NCI-H2227 (cell line): ENCODE measurements around the gene TTC12.

Source experiments
- DNase-seq: peaks from one replicate; lab custom pipeline; 2025; ENCODE audit not compliant: unreplicated experiment; lab: John Stamatoyannopoulos, UW

TTC12 gene

DNA sequence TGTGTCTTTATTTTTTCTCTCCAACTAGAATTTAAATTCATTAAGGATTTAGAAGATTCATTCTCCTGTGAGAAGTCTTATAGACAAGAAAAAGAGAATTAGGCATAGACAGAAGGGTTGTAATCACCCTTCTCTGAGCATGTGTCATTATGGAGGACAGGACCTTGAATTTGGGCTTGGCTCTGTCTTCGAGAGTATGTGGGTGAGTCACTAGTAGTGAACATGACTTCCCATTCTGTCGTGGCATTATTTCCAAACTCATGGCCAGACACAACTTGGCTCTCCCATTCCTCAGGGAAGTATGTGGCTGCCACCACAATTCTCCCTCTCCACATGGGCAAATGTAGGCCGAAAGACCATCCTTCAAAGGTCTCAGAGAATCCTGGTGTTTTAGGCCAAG lies 58.9 kb downstream of the TTC12 start:
- no peak for DNase-seq

DNA sequence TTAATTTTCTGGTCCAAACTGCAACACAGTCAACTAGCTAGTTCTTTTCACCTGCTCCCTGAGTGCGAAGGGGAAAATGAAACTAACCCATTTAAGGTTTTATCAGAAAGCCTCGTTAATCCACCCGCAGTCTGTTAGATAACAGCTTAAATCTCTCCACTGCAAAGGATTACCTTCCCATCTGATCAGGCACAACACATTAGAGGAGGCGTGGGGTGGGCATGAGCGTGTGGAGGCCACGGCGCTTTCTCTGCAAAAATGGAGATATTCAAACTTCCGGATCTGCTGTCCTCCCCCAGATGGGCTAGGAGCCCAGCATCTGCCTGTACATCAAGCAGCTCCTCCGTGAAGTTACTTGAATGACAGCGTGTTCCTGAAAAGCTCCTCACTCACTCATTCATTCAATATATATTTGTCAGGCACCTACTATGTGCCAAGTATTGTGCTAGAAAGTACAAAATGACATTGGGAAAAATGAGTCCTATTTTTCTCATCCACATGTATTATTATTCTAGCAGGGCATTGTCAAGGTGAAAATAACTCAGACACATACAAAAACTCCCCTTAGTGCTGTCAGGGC lies 59.7 kb downstream of the TTC12 start:
- no peak for DNase-seq

DNA sequence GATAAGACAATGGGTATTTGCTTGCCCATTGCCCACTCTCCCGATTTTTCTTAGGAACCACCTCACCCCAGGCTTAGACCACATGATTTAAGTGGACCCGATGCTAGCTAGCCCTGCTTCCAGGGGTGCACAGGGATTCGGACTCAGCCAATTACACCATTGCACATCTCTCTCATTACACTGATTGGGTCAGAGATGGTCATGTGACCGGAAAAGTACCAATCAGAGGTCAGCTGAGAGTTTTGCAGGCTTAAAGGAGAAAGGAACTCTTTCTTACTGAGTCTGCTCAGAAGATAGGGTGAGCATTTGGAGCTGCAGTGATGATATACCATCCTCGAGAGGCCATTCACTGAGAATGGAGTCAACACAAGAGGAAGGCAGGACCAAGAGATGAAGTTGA lies 61.0 kb downstream of the TTC12 start:
- DNase-seq = no peak

DNA sequence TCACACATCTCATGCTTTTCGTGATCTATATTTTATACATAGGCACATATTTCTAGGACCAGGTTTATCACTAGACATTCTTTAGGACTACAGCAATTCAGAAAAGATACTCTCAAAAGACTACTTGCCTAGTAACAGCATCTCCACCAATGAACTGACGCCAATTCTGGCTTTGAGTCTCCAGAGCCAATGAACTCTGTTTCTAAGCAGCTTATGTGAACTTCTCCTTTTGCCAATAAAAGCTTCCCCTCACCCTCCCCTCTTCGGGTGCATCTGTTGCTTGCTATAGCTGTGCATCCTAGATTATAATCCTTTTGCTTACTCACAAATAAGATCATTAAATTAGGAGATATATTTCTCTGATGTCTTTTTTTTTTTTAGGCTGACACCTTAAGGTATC lies 61.8 kb downstream of the TTC12 start:
- no peak for DNase-seq

DNA sequence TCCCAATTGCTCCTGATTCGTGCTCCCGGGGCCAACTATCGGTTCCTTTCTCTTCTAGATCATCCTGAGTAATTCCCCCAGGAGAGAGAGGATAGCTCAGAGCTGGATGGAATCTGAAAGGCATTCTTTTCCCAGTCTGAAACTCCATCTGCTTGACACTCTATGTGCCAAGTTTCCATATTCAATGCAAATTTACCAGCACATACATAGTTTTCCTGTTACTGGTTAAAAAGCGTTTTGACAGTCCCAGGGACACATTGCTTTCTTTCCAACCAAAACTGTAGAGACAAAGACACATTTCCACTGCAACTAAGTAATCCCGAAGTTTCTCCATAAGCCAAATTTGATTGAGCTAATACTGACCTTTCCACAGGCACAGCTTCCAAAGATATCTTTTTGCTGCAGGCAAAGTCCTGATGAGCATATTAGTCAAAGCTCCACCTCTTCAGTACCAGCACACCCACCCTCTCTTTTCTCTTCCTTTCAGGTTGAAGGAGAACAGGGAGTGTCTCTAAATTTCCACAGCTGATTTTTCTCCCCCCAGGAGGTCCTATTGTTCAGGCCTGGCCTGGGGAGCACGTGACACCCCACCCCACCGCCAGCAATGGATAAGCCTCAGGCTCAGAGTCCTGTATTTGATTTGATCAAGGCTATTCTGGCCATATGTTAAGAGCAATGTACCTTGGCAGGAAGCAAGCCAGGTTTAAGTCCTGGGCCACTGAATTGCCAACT lies 63.5 kb downstream of the TTC12 start:
- DNase-seq = no peak

DNA sequence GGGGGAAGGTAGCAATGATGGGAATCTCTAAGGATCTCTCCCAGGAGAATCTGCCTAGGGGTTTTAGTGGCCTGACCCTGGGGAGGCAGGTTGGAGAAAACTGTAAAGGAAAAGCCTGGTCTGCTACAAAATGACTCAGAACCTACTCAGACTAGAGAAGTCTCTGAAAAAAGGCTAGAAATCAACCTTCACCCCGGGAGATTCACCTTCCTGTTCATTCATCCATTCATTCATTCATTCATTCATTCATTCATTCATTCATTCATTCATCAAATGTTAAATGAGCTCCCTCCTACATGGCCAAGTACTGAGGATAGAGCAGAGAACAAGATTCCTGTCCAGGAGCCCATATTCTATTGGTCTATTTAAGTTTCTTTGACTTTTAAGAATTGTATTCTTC lies 64.3 kb downstream of the TTC12 start:
- DNase-seq = no peak

DNA sequence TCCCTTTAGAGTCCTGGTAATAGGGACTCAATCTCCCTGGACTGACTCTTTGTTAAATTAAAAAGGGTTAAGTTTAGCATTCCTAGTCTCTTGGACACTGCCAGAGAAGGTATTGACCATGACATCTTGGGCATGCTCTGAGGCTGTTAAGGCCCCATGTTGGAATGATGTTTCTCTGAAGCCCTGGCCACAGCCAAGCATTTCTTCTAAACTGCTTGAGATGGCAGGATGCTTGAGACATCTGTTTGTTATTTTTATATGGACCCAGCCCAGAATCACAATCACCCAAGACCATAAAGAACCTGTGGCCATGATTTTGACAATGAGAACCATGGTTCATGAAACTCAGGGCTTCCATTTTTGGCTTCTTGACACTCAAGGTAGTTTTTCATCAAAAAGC lies 67.7 kb downstream of the TTC12 start:
- no peak for DNase-seq

DNA sequence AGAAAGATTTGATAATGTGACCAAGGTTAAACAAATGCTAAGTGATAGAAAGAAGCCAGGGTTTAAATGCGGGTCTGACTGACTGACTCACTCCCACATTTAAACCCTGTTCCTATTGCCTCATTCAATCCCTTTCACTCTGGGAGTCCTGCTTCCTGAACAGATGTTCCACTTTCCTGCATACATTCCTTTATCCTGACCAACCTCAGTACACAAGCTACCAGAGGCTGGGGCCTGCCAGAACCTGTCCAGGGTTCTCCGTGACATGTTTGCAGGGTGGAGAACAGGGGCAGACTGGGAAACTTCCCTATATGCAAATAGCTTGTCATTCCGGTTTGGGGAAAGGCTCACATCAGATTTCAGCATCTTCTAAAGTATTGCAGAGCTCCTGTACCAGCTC lies 70.2 kb downstream of the TTC12 start:
- no peak for DNase-seq

DNA sequence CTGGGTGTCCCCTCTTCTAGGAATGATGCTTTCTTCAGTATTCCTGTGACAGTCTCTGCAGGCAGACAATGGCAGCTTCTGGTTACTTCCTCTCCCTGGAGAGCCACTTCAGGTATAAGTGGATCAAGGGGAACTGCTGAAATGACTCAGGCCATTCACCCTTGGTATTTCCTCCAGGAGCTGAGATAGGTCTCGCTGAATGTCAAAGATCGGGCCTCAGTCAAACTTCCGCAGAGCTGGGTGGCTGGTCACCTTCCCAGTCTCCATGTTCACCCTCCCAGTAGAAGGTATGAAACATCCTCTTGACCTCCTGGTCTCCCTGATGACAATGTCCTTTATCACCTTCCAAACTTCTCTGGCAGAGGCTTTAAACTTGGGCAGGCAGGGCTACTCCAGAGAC lies 71.4 kb downstream of the TTC12 start:
- DNase-seq = no peak

DNA sequence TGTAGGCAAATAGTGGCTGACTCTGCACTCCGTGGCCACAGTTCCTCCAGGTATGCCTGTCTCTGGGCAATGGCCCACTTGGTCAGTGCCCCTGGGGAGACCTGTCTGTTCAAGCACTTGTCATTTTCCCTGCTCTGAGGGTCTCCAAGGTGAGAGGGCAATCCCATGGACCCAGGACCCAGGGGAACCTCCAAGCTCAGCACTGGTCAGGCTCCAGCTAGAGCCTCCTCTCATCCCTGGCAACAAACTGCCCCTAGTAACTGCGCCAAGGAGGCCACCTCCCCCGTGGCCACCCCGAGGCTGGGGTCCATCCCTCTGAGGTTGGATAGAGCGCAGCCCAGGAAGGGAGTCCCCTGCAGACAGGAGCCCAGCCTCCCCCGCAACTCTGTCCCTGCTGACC lies 72.5 kb downstream of the TTC12 start:
- DNase-seq = no peak

DNA sequence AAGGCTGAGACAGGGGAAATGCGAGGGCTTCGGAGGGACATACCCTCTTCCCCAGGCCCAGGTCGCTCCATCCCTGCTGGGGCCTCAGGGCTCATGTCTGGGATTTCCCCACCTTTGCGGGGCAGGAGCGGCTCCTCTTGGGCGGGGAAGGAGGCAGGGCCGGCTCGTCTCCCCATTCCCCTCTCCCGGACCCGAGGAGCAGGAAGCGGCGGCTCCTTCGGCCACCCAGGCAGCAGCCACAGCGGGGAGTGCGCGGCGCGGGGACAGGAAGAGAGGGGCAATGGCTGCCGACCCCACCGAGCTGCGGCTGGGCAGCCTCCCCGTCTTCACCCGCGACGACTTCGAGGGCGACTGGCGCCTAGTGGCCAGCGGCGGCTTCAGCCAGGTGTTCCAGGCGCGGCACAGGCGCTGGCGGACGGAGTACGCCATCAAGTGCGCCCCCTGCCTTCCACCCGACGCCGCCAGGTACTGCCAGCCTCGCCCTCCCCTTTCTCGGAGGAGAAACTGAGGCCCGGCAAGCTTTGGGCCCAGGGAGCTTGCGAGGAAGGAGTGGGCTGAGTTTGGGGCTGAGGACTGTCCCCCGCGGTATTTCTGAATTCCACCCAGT lies 73.3 kb downstream of the TTC12 start, which contains the start of gene ANKK1:
TSS of gene ANKK1 (plus strand) at position 175 of the 607 bp plus-strand sequence. CDS start at position 281, 106 bp downstream.
- no peak for DNase-seq

DNA sequence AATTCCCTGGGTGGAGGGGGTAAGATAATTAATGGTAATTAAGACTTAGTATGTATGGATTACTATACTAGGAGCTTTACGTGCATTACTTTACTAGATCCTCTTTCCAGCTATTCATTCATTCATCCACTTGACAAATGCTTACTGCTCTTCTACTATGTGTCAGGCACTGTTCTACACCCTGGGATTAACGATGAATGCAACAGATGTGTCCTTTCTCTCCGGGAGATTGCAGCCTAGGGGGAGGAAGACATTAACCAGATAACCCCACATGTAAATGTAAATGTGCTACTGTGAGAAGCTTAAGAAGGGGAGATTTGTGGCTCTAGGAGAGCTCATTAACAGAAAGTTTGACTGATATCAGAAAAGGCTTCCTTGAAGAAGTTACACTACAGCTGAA lies 74.9 kb downstream of the TTC12 start:
- DNase-seq = no peak

DNA sequence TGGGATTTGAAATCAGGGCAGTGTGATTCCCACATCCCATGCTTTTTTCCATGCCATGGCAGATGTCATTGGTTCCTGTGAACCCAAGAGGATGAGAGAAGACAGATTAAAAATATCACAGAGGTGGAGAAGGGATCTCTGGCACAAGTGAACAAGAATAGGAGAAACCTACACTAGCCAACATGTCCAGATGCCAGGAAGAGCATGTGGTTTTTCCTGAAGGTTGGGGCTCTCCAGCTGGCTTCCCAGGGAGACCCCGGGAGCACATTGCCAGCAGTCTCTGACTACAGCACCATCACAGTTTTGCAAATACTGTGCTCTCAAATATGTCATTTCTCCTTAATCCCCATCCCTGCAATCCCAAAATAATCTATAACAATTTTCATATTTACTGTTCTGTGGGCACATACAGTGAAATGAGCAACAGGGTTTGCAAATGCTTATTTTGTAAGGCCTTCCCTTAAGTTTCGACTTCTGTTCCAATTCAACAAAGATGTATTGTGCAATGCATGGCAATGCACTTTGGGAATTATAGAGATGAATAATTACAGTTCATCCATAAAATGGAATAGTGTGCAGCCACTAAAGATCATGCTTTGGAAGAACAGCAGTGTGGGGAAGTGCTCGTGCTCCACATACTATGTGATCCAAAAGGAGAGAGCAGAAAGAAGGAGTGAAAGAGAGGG lies 78.0 kb downstream of the TTC12 start:
- DNase-seq = no peak

DNA sequence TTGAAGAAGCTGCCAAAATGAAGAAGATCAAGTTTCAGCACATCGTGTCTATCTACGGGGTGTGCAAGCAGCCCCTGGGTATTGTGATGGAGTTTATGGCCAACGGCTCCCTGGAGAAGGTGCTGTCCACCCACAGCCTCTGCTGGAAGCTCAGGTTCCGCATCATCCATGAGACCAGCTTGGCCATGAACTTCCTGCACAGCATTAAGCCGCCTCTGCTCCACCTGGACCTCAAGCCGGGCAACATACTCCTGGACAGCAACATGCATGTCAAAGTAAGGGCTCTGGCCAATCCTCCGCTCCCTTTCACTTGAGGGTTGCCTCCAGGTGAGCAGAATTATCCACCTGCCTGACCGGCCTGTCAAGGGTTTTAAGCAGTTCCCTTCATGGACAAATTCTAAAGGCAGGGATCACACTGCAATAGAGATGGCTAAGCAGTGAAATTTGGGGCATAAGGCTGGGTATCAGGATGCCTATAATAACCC lies 79.2 kb downstream of the TTC12 start:
- no peak for DNase-seq

DNA sequence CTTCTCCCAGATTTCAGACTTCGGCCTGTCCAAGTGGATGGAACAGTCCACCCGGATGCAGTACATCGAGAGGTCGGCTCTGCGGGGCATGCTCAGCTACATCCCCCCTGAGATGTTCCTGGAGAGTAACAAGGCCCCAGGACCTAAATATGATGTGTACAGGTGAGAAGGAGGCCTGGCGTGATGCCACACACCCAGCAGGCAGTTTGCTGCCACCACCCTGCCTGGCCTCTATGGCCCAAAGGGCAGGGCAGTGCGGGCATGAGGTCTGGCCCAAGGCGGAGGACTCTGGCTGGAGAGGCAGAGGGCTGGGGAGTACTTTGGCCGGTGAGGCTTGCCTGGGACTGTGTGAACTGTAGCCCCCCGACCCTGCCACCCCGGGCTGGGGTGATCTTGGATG lies 80.5 kb downstream of the TTC12 start:
- no peak for DNase-seq

DNA sequence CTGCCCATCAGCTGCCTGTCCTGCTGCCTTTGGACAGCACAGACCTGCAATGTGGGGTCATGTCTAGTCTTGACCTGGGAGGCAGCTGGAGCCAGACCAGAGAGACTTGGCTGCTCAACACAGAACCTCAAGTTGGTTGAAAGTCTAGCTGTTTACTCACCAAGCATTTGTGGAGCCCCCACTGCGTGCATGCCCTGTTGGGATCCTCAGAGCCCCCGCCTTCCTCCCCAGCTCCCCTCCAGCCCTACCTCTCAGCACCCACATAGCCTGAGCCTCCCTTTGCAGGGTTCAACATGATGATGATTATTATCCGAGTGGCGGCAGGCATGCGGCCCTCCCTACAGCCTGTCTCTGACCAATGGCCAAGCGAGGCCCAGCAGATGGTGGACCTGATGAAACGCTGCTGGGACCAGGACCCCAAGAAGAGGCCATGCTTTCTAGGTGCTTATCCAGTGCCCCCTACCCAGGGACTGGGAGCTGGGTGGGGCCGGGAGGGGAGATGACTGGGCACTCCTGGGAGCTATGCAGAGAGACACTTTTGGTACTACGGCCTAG lies 81.5 kb downstream of the TTC12 start:
- DNase-seq = no peak

DNA sequence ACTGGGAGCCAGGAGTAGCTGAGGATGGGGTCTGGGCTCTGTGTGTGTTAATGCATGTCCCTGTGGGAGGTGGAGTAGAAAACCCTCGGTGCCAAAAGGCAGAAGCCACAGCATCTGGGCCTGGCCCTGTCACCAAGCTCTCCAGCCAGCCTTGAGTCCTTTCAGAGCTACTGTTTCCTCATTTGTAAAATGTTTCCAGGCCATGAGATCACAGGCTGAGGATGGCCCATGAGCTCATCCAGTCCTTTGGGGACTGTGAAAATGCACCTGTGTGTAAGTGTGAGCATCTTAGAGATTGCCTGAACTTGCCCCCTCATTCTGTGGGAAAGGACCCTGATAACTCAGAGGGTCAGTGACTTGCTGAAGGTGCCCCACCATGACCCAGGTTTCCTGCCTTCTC lies 82.3 kb downstream of the TTC12 start:
- DNase-seq = no peak

DNA sequence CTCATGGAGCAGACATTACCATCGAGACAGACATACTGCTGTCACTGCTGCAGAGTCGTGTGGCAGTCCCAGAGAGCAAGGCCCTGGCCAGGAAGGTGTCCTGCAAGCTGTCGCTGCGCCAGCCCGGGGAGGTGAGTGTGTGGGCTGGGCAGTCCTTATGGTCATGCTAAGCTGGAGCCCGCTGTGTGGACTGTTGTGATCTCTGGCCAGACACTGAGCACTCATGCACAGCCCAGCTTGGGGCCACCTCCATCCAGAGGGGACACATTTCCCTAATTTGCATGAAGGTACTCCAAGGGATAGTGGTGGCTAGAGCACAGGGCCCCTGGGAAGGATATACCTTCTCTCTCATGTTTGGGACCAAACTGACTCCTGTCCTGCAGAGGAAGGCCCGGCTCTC lies 82.8 kb downstream of the TTC12 start:
- no peak for DNase-seq

DNA sequence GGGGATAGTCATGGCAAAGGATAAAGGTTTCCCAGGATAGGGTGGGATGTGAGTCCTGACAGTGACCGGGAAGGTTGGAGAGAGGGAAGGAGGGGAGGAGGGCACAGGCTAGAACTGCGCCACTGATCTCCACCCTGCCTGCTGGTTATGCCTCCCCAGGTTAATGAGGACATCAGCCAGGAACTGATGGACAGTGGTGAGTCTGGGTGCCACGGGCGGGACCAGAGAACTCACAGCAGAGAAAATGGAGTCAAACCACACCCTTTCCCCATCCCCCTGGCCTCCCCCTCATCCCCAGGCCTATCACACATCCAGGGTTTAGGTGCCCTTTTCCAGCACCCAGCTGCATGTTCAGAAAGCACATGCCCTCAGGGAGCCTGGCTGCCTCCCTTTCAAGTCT lies 83.4 kb downstream of the TTC12 start:
- no peak for DNase-seq

DNA sequence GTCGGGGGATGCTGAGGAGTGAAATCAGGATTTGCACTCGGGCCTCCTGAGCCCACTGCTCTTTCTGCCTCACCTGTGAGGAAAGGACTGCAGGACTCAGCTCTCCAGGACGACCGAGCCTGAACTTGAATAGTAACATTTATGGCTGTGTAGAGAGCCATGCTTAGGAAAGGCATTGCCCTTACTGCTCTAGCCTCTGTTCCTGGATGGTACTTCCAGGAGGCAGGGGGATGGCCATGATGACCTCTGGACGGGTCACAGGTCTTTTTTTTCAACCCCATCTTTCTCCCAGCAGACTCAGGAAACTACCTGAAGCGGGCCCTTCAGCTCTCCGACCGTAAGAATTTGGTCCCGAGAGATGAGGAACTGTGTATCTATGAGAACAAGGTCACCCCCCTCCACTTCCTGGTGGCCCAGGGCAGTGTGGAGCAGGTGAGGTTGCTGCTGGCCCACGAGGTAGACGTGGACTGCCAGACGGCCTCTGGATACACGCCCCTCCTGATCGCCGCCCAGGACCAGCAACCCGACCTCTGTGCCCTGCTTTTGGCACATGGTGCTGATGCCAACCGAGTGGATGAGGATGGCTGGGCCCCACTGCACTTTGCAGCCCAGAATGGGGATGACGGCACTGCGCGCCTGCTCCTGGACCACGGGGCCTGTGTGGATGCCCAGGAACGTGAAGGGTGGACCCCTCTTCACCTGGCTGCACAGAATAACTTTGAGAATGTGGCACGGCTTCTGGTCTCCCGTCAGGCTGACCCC lies 84.5 kb downstream of the TTC12 start:
- no peak for DNase-seq
